HCT116 (cell line): ENCODE data around the gene TBX5.

Source experiments
- CTCF ChIP-seq, 3 experiments: fragments of 200-600 bp in 1 of 3; sonication (generic) in 1 of 3; IDR thresholded peaks in 2 of 3; conservative IDR thresholded peaks in 1 of 3; 2 replicates each; pipeline ENCODE4 v1.5.1; 2012 to 2017; ENCODE audit warnings: low read depth in 2 of 3, low read length in 2 of 3, antibody characterized with exemption in 1 of 3, borderline replicate concordance in 1 of 3, control low read depth in 1 of 3, mild to moderate bottlenecking in 1 of 3, mixed read lengths in 1 of 3, mixed run types in 1 of 3, moderate library complexity in 1 of 3; ENCODE audit not compliant: insufficient read depth in 1 of 3
- ELF1 ChIP-seq: IDR thresholded peaks from 2 replicates; pipeline ENCODE4 v1.6.1; 2012; ENCODE audit warnings: low read depth, borderline replicate concordance
- POLR2A ChIP-seq: IDR thresholded peaks from 2 replicates; pipeline ENCODE4 v1.7.0; 2011; ENCODE audit warnings: borderline replicate concordance; ENCODE audit not compliant: insufficient read depth, insufficient read length; ENCODE audit errors: extremely low read depth
- REST ChIP-seq: IDR thresholded peaks from 2 replicates; pipeline ENCODE4 v1.6.1; 2012; ENCODE audit warnings: low read depth
- SP1 ChIP-seq: IDR thresholded peaks from 2 replicates; pipeline ENCODE4 v1.6.1; 2012; ENCODE audit warnings: low read depth

DNA sequence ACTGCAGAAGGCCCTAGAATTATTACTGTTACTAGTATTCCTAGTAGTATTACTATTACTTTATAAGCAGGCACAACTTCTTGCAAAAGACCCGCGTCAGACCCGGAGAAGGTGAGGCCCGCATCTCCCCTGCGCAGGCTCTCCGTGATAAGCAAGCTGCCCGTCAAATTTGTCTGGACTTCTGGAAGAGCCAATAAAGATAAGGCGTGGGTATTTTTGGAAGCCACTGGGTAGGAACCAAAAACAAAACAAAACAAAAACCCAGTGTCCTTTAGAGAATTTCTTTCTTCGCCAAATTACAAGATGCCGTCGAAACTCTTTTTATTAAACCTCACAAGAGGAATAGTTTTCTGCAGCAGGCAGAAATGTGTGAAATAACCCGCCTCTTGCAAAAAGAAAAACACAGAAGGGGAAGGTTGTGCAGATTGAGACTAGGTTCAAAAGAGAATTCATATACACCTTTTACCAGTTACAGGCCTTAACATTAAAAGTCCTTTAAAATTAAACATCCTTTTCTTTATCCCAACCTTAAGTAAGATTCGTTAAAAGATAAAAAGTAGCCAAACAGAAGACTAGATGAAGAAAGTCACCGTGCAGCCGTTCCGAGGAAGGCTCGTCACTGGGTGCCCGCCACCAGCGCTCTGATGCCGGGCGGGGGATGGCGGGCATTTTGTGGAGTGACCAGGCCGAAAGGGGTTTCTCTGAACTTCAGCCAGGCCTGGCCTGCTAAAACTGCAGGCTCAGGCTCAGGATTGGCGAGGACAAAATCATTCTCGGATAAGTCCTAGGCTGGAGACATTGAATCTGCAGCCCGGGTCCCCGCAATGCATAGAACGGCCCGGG lies 1.6 kb downstream of the TBX5 start:
- TF ChIP-seq SP1 (no peak), ELF1 (no peak), CTCF (IDR thresholded peaks at IDR 0.05 in 2 of 3, conservative IDR thresholded peaks at IDR 0.05 in 1 of 3; ENCODE audit: borderline replicate concordance in 1 of 3, insufficient read depth in 1 of 3, low read depth in 2 of 3, low read length in 2 of 3) (no peak), POLR2A (no peak), REST (no peak)
